H9 (cell line): ENCODE data around the gene USP53. TPM values are rescaled to one million over a fixed set of nuclear protein-coding genes. Genes with fewer than 3 reads are reported as not detected.

Experiments
- DNase-seq: peaks from one replicate; pipeline ENCODE4 v3.0.0-alpha.2; 2017
- H2AFZ ChIP-seq: one replicate; pipeline ENCODE4 v1.6.1; 2013; ENCODE audit warnings: mild to moderate bottlenecking, low read length, control low read depth, moderate library complexity
- H2AK5ac ChIP-seq: 2 replicates; pipeline ENCODE4 v1.6.1; 2013; ENCODE audit warnings: low read length, control low read depth, mixed read lengths; ENCODE audit not compliant: insufficient read length
- H2BK120ac ChIP-seq: one replicate; pipeline ENCODE4 v1.6.1; 2013; ENCODE audit warnings: low read depth, mild to moderate bottlenecking, low read length, control low read depth, inconsistent platforms; ENCODE audit not compliant: poor library complexity, severe bottlenecking
- H2BK12ac ChIP-seq: 2 replicates; pipeline ENCODE4 v1.6.1; 2013; ENCODE audit warnings: low read length, control low read depth, mixed read lengths, low read depth; ENCODE audit not compliant: insufficient read length
- H2BK15ac ChIP-seq: 2 replicates; pipeline ENCODE4 v1.6.1; 2013; ENCODE audit warnings: low read depth, low read length, control low read depth
- H2BK20ac ChIP-seq: one replicate; pipeline ENCODE4 v1.6.1; 2013; ENCODE audit warnings: low read depth, mild to moderate bottlenecking, low read length, control low read depth, inconsistent platforms; ENCODE audit not compliant: poor library complexity, severe bottlenecking
- H2BK5ac ChIP-seq: 2 replicates; pipeline ENCODE4 v1.6.1; 2013; ENCODE audit warnings: low read length, control low read depth, mixed read lengths; ENCODE audit not compliant: insufficient read length
- H3K14ac ChIP-seq: 2 replicates; pipeline ENCODE4 v1.6.1; 2013; ENCODE audit warnings: low read length, control low read depth; ENCODE audit not compliant: insufficient read depth
- H3K18ac ChIP-seq: 2 replicates; pipeline ENCODE4 v1.6.1; 2013; ENCODE audit warnings: low read depth, mild to moderate bottlenecking, mixed read lengths, low read length, control low read depth; ENCODE audit not compliant: insufficient read length
- H3K23ac ChIP-seq: 2 replicates; pipeline ENCODE4 v1.6.1; 2013; ENCODE audit warnings: low read length, control low read depth, mixed read lengths, low read depth; ENCODE audit not compliant: insufficient read length
- H3K23me2 ChIP-seq: 2 replicates; pipeline ENCODE4 v1.6.1; 2013; ENCODE audit warnings: low read depth, mild to moderate bottlenecking, mixed read lengths, low read length, control low read depth; ENCODE audit not compliant: insufficient read length, poor library complexity, severe bottlenecking
- H3K27ac ChIP-seq: 2 replicates; pipeline ENCODE4 v1.5.1; 2013; ENCODE audit warnings: low read length, control low read depth, mixed read lengths, low read depth; ENCODE audit not compliant: insufficient read length
- H3K27me3 ChIP-seq: 2 replicates; pipeline ENCODE4 v1.6.1; 2013; ENCODE audit warnings: low read length, control low read depth, inconsistent platforms; ENCODE audit not compliant: insufficient read depth
- H3K4ac ChIP-seq: 2 replicates; pipeline ENCODE4 v1.6.1; 2013; ENCODE audit warnings: low read depth, mild to moderate bottlenecking, control low read depth, inconsistent platforms, low read length, moderate library complexity
- H3K4me1 ChIP-seq: 2 replicates; pipeline ENCODE4 v1.6.1; 2013; ENCODE audit warnings: low read length, control low read depth, inconsistent platforms; ENCODE audit not compliant: insufficient read depth
- H3K4me2 ChIP-seq: 2 replicates; pipeline ENCODE4 v1.6.1; 2013; ENCODE audit warnings: low read length, control low read depth, mixed read lengths; ENCODE audit not compliant: insufficient read length, insufficient read depth
- H3K56ac ChIP-seq: 2 replicates; pipeline ENCODE4 v1.6.1; 2013; ENCODE audit warnings: low read depth, mild to moderate bottlenecking, mixed read lengths, low read length, control low read depth; ENCODE audit not compliant: insufficient read length
- H3K79me1 ChIP-seq: 2 replicates; pipeline ENCODE4 v1.6.1; 2013; ENCODE audit warnings: low read depth, mild to moderate bottlenecking, moderate library complexity, low read length, control low read depth, inconsistent platforms; ENCODE audit not compliant: insufficient read depth, poor library complexity, severe bottlenecking
- H3K79me2 ChIP-seq: 2 replicates; pipeline ENCODE4 v1.6.1; 2013; ENCODE audit warnings: low read length, control low read depth, inconsistent platforms; ENCODE audit not compliant: insufficient read depth
- H3K9ac ChIP-seq: 2 replicates; pipeline ENCODE4 v1.6.1; 2013; ENCODE audit warnings: low read length, control low read depth, mixed read lengths; ENCODE audit not compliant: insufficient read length; ENCODE audit errors: extremely low read depth
- H3K9me3 ChIP-seq: one replicate; pipeline ENCODE4 v1.6.1; 2013; ENCODE audit warnings: low read depth, low read length, inconsistent platforms; ENCODE audit not compliant: control insufficient read depth
- H3T11ph ChIP-seq: one replicate; pipeline ENCODE4 v1.6.1; 2013; ENCODE audit warnings: mild to moderate bottlenecking, low read length, control low read depth, inconsistent platforms
- H4K20me1 ChIP-seq: one replicate; pipeline ENCODE4 v1.6.1; 2013; ENCODE audit not compliant: control insufficient read depth, insufficient read length, insufficient read depth
- H4K5ac ChIP-seq: 2 replicates; pipeline ENCODE4 v1.6.1; 2013; ENCODE audit warnings: low read depth, mild to moderate bottlenecking, mixed read lengths, low read length, control low read depth; ENCODE audit not compliant: insufficient read length
- H4K8ac ChIP-seq: replicated peaks from 2 replicates; pipeline ENCODE4 v1.6.1; 2013; ENCODE audit warnings: low read length, control low read depth, mixed read lengths, low read depth; ENCODE audit not compliant: insufficient read length
- H4K91ac ChIP-seq: 2 replicates; pipeline ENCODE4 v1.6.1; 2013; ENCODE audit warnings: low read depth, mild to moderate bottlenecking, moderate library complexity, mixed read lengths, low read length, control low read depth; ENCODE audit not compliant: insufficient read length
- H3K27ac Mint-ChIP-seq, 3 experiments: 2 replicates in 2 of 3; 3 replicates in 1 of 3; pipeline ENCODE4 v1.8.0; 2020 to 2021; ENCODE audit warnings: mixed read lengths in 3 of 3, mild to moderate bottlenecking in 1 of 3, moderate library complexity in 1 of 3
- H3K27me3 Mint-ChIP-seq: 2 replicates; pipeline ENCODE4 v1.8.0; 2021; ENCODE audit warnings: low read depth, mild to moderate bottlenecking, moderate library complexity, mixed read lengths
- H3K36me3 Mint-ChIP-seq, 3 experiments: 2 replicates in 2 of 3; 3 replicates in 1 of 3; pipeline ENCODE4 v1.8.0; 2020 to 2021; ENCODE audit warnings: low read depth in 3 of 3, mixed read lengths in 3 of 3; ENCODE audit not compliant: insufficient read depth in 1 of 3
- H3K4me1 Mint-ChIP-seq, 2 experiments: 2 replicates each; pipeline ENCODE4 v1.8.0; 2020; ENCODE audit warnings: mixed read lengths in 2 of 2
- H3K4me3 Mint-ChIP-seq, 2 experiments: 2 replicates in 1 of 2; 3 replicates in 1 of 2; pipeline ENCODE4 v1.8.0; 2020 to 2021; ENCODE audit warnings: mild to moderate bottlenecking in 2 of 2, mixed read lengths in 2 of 2, moderate library complexity in 1 of 2
- H3K9me3 Mint-ChIP-seq, 2 experiments: 2 replicates in 1 of 2; 3 replicates in 1 of 2; pipeline ENCODE4 v1.8.0; 2020; ENCODE audit warnings: mild to moderate bottlenecking in 2 of 2, mixed read lengths in 2 of 2, moderate library complexity in 1 of 2
- WGBS: extraction: QIAGEN DNeasy Blood & Tissue Kit; methylation state at CpG from one replicate; pipeline ENCODE4 v1.1.7; 2013; ENCODE audit warnings: missing lambda C conversion rate, low lambda C conversion rate, mixed read lengths; ENCODE audit not compliant: insufficient read length; ENCODE audit errors: extremely low coverage; 5-methylcytosine and 5-hydroxymethylcytosine counted together
- total RNA-seq: library from RNA; stranded (reverse); gene quantifications from 2 replicates; pipeline ENCODE4 v1.2.1, GENCODE V29; 2021
- TF ChIP-seq, protein P1 (sequence below): fragments of 200-600 bp; sonication (generic); conservative IDR thresholded peaks from 3 replicates; pipeline ENCODE4 v1.8.0; 2021; ENCODE audit warnings: antibody characterized with exemption, mild to moderate bottlenecking

USP53 gene
- total RNA-seq, 1 experiment from 2014 or later = 18.4 TPM

DNA sequence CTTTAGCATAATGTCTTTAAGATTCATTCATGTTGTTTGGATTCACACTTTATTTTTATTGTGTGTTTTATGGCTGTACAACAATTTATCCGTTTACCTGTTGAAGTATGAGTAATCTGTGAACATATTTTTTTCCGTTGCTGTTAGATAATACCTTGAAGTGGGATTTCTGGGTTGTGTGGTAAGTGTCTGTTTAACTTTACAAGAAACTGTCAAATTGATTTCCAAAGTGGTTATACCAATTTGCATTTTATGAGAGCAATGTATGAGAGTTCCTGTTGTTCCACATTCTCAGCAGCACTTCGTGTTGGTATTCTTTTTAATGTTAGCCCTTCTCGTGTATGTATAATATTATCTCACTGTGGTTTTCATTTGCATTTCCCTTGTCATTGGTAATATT, 53.6 kb downstream of the USP53 start:
- H3K14ac ChIP-seq = no peak overlapping the region
- no peak overlapping the region for H3K4me2 ChIP-seq
- no peak overlapping the region for H4K91ac ChIP-seq
- H3K23me2 ChIP-seq = no peaks in the 10 kb centered on the region
- H3K27ac ChIP-seq = no peak overlapping the region
- no peak overlapping the region for H3K27ac Mint-ChIP-seq
- H3K9ac ChIP-seq = no peak overlapping the region
- no peak overlapping the region for H2BK5ac ChIP-seq
- no peaks in the 10 kb centered on the region for H3K4me1 Mint-ChIP-seq
- no peak overlapping the region for H3K56ac ChIP-seq
- no peaks in the 10 kb centered on the region for H3K4me1 ChIP-seq
- no peaks in the 10 kb centered on the region for H3K27me3 ChIP-seq
- TF ChIP-seq, protein P1, sequence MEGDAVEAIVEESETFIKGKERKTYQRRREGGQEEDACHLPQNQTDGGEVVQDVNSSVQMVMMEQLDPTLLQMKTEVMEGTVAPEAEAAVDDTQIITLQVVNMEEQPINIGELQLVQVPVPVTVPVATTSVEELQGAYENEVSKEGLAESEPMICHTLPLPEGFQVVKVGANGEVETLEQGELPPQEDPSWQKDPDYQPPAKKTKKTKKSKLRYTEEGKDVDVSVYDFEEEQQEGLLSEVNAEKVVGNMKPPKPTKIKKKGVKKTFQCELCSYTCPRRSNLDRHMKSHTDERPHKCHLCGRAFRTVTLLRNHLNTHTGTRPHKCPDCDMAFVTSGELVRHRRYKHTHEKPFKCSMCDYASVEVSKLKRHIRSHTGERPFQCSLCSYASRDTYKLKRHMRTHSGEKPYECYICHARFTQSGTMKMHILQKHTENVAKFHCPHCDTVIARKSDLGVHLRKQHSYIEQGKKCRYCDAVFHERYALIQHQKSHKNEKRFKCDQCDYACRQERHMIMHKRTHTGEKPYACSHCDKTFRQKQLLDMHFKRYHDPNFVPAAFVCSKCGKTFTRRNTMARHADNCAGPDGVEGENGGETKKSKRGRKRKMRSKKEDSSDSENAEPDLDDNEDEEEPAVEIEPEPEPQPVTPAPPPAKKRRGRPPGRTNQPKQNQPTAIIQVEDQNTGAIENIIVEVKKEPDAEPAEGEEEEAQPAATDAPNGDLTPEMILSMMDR = no peak
- H2BK120ac ChIP-seq = no peak overlapping the region
- no peak overlapping the region for H4K5ac ChIP-seq
- H4K20me1 ChIP-seq = no peaks in the 10 kb centered on the region
- H3K79me2 ChIP-seq = no peaks in the 10 kb centered on the region
- no peak overlapping the region for H3K4ac ChIP-seq
- no peak overlapping the region for H2BK15ac ChIP-seq
- H2AFZ ChIP-seq = no peak overlapping the region
- H2BK20ac ChIP-seq = no peak overlapping the region
- H3K9me3 Mint-ChIP-seq = no peaks in the 10 kb centered on the region
- H3T11ph ChIP-seq = no peak overlapping the region
- no peak overlapping the region for H3K23ac ChIP-seq
- no peaks in the 10 kb centered on the region for H3K9me3 ChIP-seq
- H3K4me3 Mint-ChIP-seq = no peak overlapping the region
- no peak overlapping the region for H4K8ac ChIP-seq
- no peak overlapping the region for H2BK12ac ChIP-seq
- H3K27me3 Mint-ChIP-seq = no peaks in the 10 kb centered on the region
- no CpG with 5 or more reads among the region's 4 CpGs for WGBS
- no peak for DNase-seq
- no peak overlapping the region for H2AK5ac ChIP-seq
- H3K18ac ChIP-seq = no peak overlapping the region
- H3K36me3 Mint-ChIP-seq = peaks cover 2 to 35% (median 15%) of the 10 kb centered on the region in 3 experiments; a peak in 6 of 7 replicates
- H3K79me1 ChIP-seq = no peaks in the 10 kb centered on the region
